ENCODE measurements around the gene CDX2.
"Not testable (repeated sequence)": the region's sequence is repeated elsewhere in the genome, so short reads cannot be mapped to it uniquely, and the experiment has no call there.

Gene CDX2

DNA sequence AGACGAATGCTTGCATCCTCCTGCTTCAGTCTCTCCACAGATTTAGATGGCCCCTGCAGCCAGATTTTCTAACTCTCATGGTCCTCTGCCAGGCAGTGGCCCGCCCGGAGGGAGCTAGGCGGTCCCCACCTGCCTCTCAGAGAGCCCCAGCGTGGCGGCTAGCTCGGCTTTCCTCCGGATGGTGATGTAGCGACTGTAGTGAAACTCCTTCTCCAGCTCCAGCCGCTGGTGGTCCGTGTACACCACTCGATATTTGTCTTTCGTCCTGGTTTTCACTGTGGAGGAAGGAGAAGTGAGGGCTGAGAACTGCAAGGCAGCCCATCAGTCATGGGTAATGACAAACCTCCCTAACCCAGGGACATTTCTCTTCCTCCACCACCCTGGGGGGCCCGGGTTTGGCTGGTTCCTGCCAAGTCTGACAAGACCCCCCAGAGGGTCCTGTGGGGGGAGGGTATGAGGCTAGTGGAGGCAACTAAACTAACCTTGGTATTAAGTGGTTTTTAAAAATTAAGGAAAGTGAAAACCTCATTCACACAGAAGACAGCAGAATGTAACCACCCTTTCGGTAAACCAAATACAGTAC is 4.3 kb downstream of the CDX2 start:
- TF ChIP-seq EZH2phosphoT487 (IDR thresholded peaks at IDR 0.05; ENCODE audit: borderline replicate concordance, low read length): no peak
- H3K36me3 ChIP-seq (ENCODE audit: control insufficient read depth, low read length): no peaks in the 10 kb centered on the region
- H3K4me3 ChIP-seq (ENCODE audit: low read length): no peak overlapping the region
- H3K79me2 ChIP-seq (ENCODE audit: control insufficient read depth, low read length): no peaks in the 10 kb centered on the region
- no peak overlapping the region for H3K4me2 ChIP-seq (ENCODE audit: low read length)
- H3K9me3 ChIP-seq (ENCODE audit: control insufficient read depth, insufficient read depth, low read length): no peaks in the 10 kb centered on the region
- H3K27me3 ChIP-seq (ENCODE audit: control insufficient read depth, low read length): peaks cover 21% of the 10 kb centered on the region
- no peaks in the 10 kb centered on the region for H3K9me2 ChIP-seq (replicated peaks; ENCODE audit: control insufficient read depth, low read length)
- no peaks in the 10 kb centered on the region for H3K4me1 ChIP-seq (ENCODE audit: control insufficient read depth, low read length)
- no peaks in the 10 kb centered on the region for H3F3A ChIP-seq (ENCODE audit: control insufficient read depth, insufficient read depth)
- no peaks in the 10 kb centered on the region for H4K20me1 ChIP-seq (ENCODE audit: control insufficient read depth, insufficient read depth, low read depth, low read length)
- no peak overlapping the region for H3K27ac ChIP-seq (ENCODE audit: low read depth, low read length)

GRCh38 chr13:27964206-27964605 is 4.9 kb downstream of the CDX2 start:
- H3K4me3 ChIP-seq (ENCODE audit: low read length); H3K4me2 ChIP-seq (ENCODE audit: low read length); H3K27ac ChIP-seq (ENCODE audit: low read depth, low read length); H4K20me1 ChIP-seq (ENCODE audit: control insufficient read depth, insufficient read depth, low read depth, low read length); H3F3A ChIP-seq (ENCODE audit: control insufficient read depth, insufficient read depth); H3K36me3 ChIP-seq (ENCODE audit: control insufficient read depth, low read length); H3K4me1 ChIP-seq (ENCODE audit: control insufficient read depth, low read length); H3K9me3 ChIP-seq (ENCODE audit: control insufficient read depth, insufficient read depth, low read length); H3K79me2 ChIP-seq (ENCODE audit: control insufficient read depth, low read length); H3K9me2 ChIP-seq (replicated peaks; ENCODE audit: control insufficient read depth, low read length): not testable (repeated sequence)
- peaks cover 21% of the 10 kb centered on the region for H3K27me3 ChIP-seq (ENCODE audit: control insufficient read depth, low read length)

GRCh38 chr13:27963491-27963890 is 5.6 kb downstream of the CDX2 start:
- H4K20me1 ChIP-seq (ENCODE audit: control insufficient read depth, insufficient read depth, low read depth, low read length): no peaks in the 10 kb centered on the region
- no peaks in the 10 kb centered on the region for H3K9me2 ChIP-seq (replicated peaks; ENCODE audit: control insufficient read depth, low read length)
- H3K9me3 ChIP-seq (ENCODE audit: control insufficient read depth, insufficient read depth, low read length): no peaks in the 10 kb centered on the region
- peaks cover 24% of the 10 kb centered on the region for H3K27me3 ChIP-seq (ENCODE audit: control insufficient read depth, low read length)
- no peaks in the 10 kb centered on the region for H3K36me3 ChIP-seq (ENCODE audit: control insufficient read depth, low read length)
- no peaks in the 10 kb centered on the region for H3K79me2 ChIP-seq (ENCODE audit: control insufficient read depth, low read length)
- H3K4me1 ChIP-seq (ENCODE audit: control insufficient read depth, low read length): no peaks in the 10 kb centered on the region
- no peak for TF ChIP-seq CTCF (IDR thresholded peaks at IDR 0.05; ENCODE audit: low read depth, low read length, poor library complexity, severe bottlenecking)
- TF ChIP-seq EZH2phosphoT487 (IDR thresholded peaks at IDR 0.05; ENCODE audit: borderline replicate concordance, low read length): no peak
- no peaks in the 10 kb centered on the region for H3F3A ChIP-seq (ENCODE audit: control insufficient read depth, insufficient read depth)
- H3K4me3 ChIP-seq (ENCODE audit: low read length): no peak overlapping the region
- no peak overlapping the region for H3K27ac ChIP-seq (ENCODE audit: low read depth, low read length)
- H3K4me2 ChIP-seq (ENCODE audit: low read length): no peak overlapping the region

DNA sequence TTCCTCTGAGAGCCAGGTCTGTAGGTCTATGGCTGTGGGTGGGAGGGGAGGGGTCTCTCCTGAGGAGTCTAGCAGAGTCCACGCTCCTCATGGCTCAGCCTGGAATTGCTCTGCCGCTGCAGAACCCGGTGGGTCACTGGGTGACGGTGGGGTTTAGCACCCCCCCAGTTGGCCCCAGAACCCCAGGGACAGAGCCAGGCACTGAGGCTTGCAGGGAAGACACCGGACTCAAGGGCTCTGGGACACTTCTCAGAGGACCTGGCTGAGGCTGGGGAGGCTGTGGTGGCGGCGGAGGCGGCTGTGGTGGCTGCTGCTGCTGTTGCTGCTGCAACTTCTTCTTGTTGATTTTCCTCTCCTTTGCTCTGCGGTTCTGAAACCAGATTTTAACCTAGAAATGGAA is 6.1 kb downstream of the CDX2 start:
- TF ChIP-seq CTCF (IDR thresholded peaks at IDR 0.05; ENCODE audit: low read depth, low read length, poor library complexity, severe bottlenecking) (no peak), EZH2phosphoT487 (IDR thresholded peaks at IDR 0.05; ENCODE audit: borderline replicate concordance, low read length) (no peak)
- H4K20me1 ChIP-seq (ENCODE audit: control insufficient read depth, insufficient read depth, low read depth, low read length): no peaks in the 10 kb centered on the region
- H3K36me3 ChIP-seq (ENCODE audit: control insufficient read depth, low read length): no peaks in the 10 kb centered on the region
- H3K4me2 ChIP-seq (ENCODE audit: low read length): no peak overlapping the region
- no peaks in the 10 kb centered on the region for H3K9me2 ChIP-seq (replicated peaks; ENCODE audit: control insufficient read depth, low read length)
- no peaks in the 10 kb centered on the region for H3F3A ChIP-seq (ENCODE audit: control insufficient read depth, insufficient read depth)
- H3K27ac ChIP-seq (ENCODE audit: low read depth, low read length): no peak overlapping the region
- no peak overlapping the region for H3K4me3 ChIP-seq (ENCODE audit: low read length)
- no peaks in the 10 kb centered on the region for H3K79me2 ChIP-seq (ENCODE audit: control insufficient read depth, low read length)
- no peaks in the 10 kb centered on the region for H3K4me1 ChIP-seq (ENCODE audit: control insufficient read depth, low read length)
- no peaks in the 10 kb centered on the region for H3K9me3 ChIP-seq (ENCODE audit: control insufficient read depth, insufficient read depth, low read length)
- peaks cover 25% of the 10 kb centered on the region for H3K27me3 ChIP-seq (ENCODE audit: control insufficient read depth, low read length)
